IMR-90 (cell line): ENCODE results near the gene TTC1. TPM values are rescaled to one million over a fixed set of nuclear protein-coding genes. Genes with fewer than 3 reads are reported as not detected.

ENCODE experiments used
- ATAC-seq: fragments of 200-7000 bp; cut with Tn5 transposase; 2 replicates; pipeline ENCODE4 v1.9.1; 2020; ENCODE audit warnings: low read depth, mild to moderate bottlenecking, moderate library complexity
- BruUV-seq: library from RNA; stranded (reverse); fragments of 400-500 nt; replicated peaks from 2 replicates; lab custom pipeline; 2021; lab: Mats Ljungman, UMichigan
- CTCF ChIA-PET: fragments of 300-600 bp; formaldehyde crosslinking; extraction: SDS; loops from one replicate; lab custom pipeline; 2021; ENCODE audit warnings: antibody characterized with exemption; lab: Yijun Ruan, JAX
- POLR2A ChIA-PET: fragments of 300-600 bp; sonication (Branson Sonifier 250); formaldehyde crosslinking; loops from one replicate; lab custom pipeline; 2022; ENCODE audit warnings: antibody characterized with exemption; ENCODE audit not compliant: unreplicated experiment; lab: Charles Lee
- DNase-seq: peaks from one replicate; pipeline ENCODE4 v3.0.0; 2013
- H2AFZ ChIP-seq: replicated peaks from 2 replicates; pipeline ENCODE3; 2013; ENCODE audit warnings: low read length, mild to moderate bottlenecking; ENCODE audit not compliant: poor library complexity
- H2AK5ac ChIP-seq: 2 replicates; pipeline ENCODE4 v1.6.1; 2013; ENCODE audit warnings: low read depth, low read length, inconsistent platforms
- H2AK9ac ChIP-seq: replicated peaks from 2 replicates; pipeline ENCODE3; 2013; ENCODE audit warnings: mild to moderate bottlenecking, low read depth, low read length, moderate library complexity; ENCODE audit not compliant: poor library complexity
- H2BK120ac ChIP-seq: 2 replicates; pipeline ENCODE4 v1.6.1; 2013; ENCODE audit warnings: low read depth, low read length, inconsistent platforms
- H2BK15ac ChIP-seq: 3 replicates; pipeline ENCODE4 v1.6.1; 2013; ENCODE audit warnings: low read depth, low read length, inconsistent platforms
- H2BK20ac ChIP-seq: 2 replicates; pipeline ENCODE4 v1.6.1; 2013; ENCODE audit warnings: low read depth, mild to moderate bottlenecking, inconsistent platforms, low read length, moderate library complexity
- H2BK5ac ChIP-seq: 2 replicates; pipeline ENCODE4 v1.6.1; 2013; ENCODE audit warnings: mild to moderate bottlenecking, low read depth, low read length, inconsistent platforms; ENCODE audit not compliant: poor library complexity, severe bottlenecking
- H3K14ac ChIP-seq: replicated peaks from 2 replicates; pipeline ENCODE4 v1.6.1; 2013; ENCODE audit warnings: low read depth, low read length, inconsistent platforms
- H3K18ac ChIP-seq: 2 replicates; pipeline ENCODE4 v1.6.1; 2013; ENCODE audit warnings: low read depth, low read length, control low read depth
- H3K23ac ChIP-seq: 2 replicates; pipeline ENCODE4 v1.6.1; 2013; ENCODE audit warnings: low read depth, low read length, inconsistent platforms
- H3K27ac ChIP-seq: 2 replicates; pipeline ENCODE4 v1.5.1; 2013; ENCODE audit warnings: mild to moderate bottlenecking, control low read depth, low read length; ENCODE audit not compliant: insufficient read depth
- H3K27me3 ChIP-seq: 2 replicates; pipeline ENCODE4 v1.6.1; 2013; ENCODE audit warnings: low read length; ENCODE audit not compliant: control insufficient read depth, insufficient read depth
- H3K36me3 ChIP-seq: 2 replicates; pipeline ENCODE4 v1.6.1; 2013; ENCODE audit warnings: low read length, mixed read lengths; ENCODE audit not compliant: control insufficient read depth, insufficient read depth
- H3K4ac ChIP-seq: 2 replicates; pipeline ENCODE4 v1.6.1; 2013; ENCODE audit warnings: low read depth, low read length, inconsistent platforms
- H3K4me1 ChIP-seq: 2 replicates; pipeline ENCODE4 v1.6.1; 2013; ENCODE audit warnings: low read length, mixed read lengths; ENCODE audit not compliant: control insufficient read depth, insufficient read depth
- H3K4me2 ChIP-seq: 2 replicates; pipeline ENCODE4 v1.6.1; 2013; ENCODE audit warnings: low read depth, mild to moderate bottlenecking, control low read depth, low read length, moderate library complexity
- H3K4me3 ChIP-seq: 2 replicates; pipeline ENCODE4 v1.5.1; 2013; ENCODE audit warnings: low read depth, mild to moderate bottlenecking, control low read depth, low read length, moderate library complexity; ENCODE audit not compliant: insufficient read depth
- H3K56ac ChIP-seq: 2 replicates; pipeline ENCODE4 v1.6.1; 2013; ENCODE audit warnings: low read length, inconsistent platforms; ENCODE audit not compliant: insufficient read depth; ENCODE audit errors: extremely low read depth
- H3K79me1 ChIP-seq, 2 experiments: 2 replicates each; pipeline ENCODE4 v1.6.1; 2013; ENCODE audit warnings: low read length in 2 of 2, inconsistent platforms in 1 of 2, low read depth in 1 of 2
- H3K9ac ChIP-seq: 2 replicates; pipeline ENCODE4 v1.6.1; 2013; ENCODE audit warnings: low read depth, low read length, control low read depth
- H3K9me1 ChIP-seq: 2 replicates; pipeline ENCODE4 v1.6.1; 2013; ENCODE audit warnings: low read length, inconsistent platforms; ENCODE audit not compliant: insufficient read depth
- H3K9me3 ChIP-seq: 2 replicates; pipeline ENCODE4 v1.6.1; 2013; ENCODE audit warnings: low read length; ENCODE audit not compliant: control insufficient read depth, insufficient read depth
- H4K20me1 ChIP-seq: 2 replicates; pipeline ENCODE4 v1.6.1; 2013; ENCODE audit warnings: low read length, inconsistent platforms; ENCODE audit not compliant: insufficient read depth
- H4K5ac ChIP-seq: 2 replicates; pipeline ENCODE4 v1.6.1; 2013; ENCODE audit warnings: mild to moderate bottlenecking, low read depth, low read length, control low read depth
- H4K8ac ChIP-seq, 2 experiments: 2 replicates each; pipeline ENCODE4 v1.6.1; 2013; ENCODE audit warnings: low read depth in 2 of 2, low read length in 2 of 2, control low read depth in 1 of 2, inconsistent platforms in 1 of 2
- H4K91ac ChIP-seq: 2 replicates; pipeline ENCODE4 v1.6.1; 2013; ENCODE audit warnings: low read depth, low read length, inconsistent platforms; ENCODE audit not compliant: insufficient read depth
- CEBPB ChIP-seq: IDR thresholded peaks from 2 replicates; pipeline ENCODE4 v1.6.1; 2012; ENCODE audit warnings: low read depth, low read length, improper control_type of control experiment
- CHD1 ChIP-seq: IDR thresholded peaks from 2 replicates; pipeline ENCODE4 v1.6.1; 2012; ENCODE audit warnings: low read depth, low read length, improper control_type of control experiment
- CTCF ChIP-seq: conservative IDR thresholded peaks from 2 replicates; pipeline ENCODE4 v1.5.1; 2012; ENCODE audit warnings: mild to moderate bottlenecking, low read depth, low read length, improper control_type of control experiment
- MAFK ChIP-seq: IDR thresholded peaks from 2 replicates; pipeline ENCODE4 v1.6.1; 2012; ENCODE audit warnings: low read depth, low read length, improper control_type of control experiment
- MXI1 ChIP-seq: IDR thresholded peaks from 2 replicates; pipeline ENCODE4 v1.6.1; 2012; ENCODE audit warnings: low read depth, mild to moderate bottlenecking, low read length, moderate library complexity, borderline replicate concordance
- NFE2L2 ChIP-seq: fragments of 150-350 bp; IDR thresholded peaks from 2 replicates; pipeline ENCODE4 v1.6.1; 2016; ENCODE audit warnings: low read depth, mild to moderate bottlenecking, low read length
- POLR2A ChIP-seq: IDR thresholded peaks from 2 replicates; pipeline ENCODE4 v1.6.1; 2012; ENCODE audit warnings: mild to moderate bottlenecking, low read depth, low read length
- RFX5 ChIP-seq: IDR thresholded peaks from 2 replicates; pipeline ENCODE4 v1.8.0; 2012; ENCODE audit warnings: low read depth, mild to moderate bottlenecking, low read length, moderate library complexity
- WGBS, 2 experiments: methylation state at CpG; one replicate each; pipeline versions ENCODE4 v1.1.5 to v1.1.7; 2013; ENCODE audit warnings: missing lambda C conversion rate in 2 of 2; ENCODE audit not compliant: insufficient read length in 1 of 2; ENCODE audit errors: extremely low coverage in 2 of 2; 5-methylcytosine and 5-hydroxymethylcytosine counted together
- dilution Hi-C: fragments of 300-500 bp; cut with HindIII; formaldehyde crosslinking; loops from one replicate; pipeline ENCODE4 v1.14.3; 2018; ENCODE audit warnings: low sequenced_read_pairs; ENCODE audit not compliant: unreplicated experiment
- in situ Hi-C: fragments of 300-500 bp; cut with MboI; formaldehyde crosslinking; loops from 3 replicates; pipeline ENCODE4 v1.14.3; 2019; ENCODE audit warnings: low sequenced_read_pairs, inconsistent platforms, mixed read lengths
- intact Hi-C: fragments of 100-400 bp; cut with micrococcal nuclease; formaldehyde crosslinking; loops from 2 replicates; pipeline ENCODE4 v1.10.0; 2022
- polyA plus RNA-seq, 3 experiments: library from polyadenylated mRNA; depleted of rRNA; stranded (reverse); fragments of >200 nt; gene quantifications; 2 replicates each; pipeline ENCODE4 v1.2.3, GENCODE V29; 2012; ENCODE audit warnings: low replicate concordance in 1 of 3
- total RNA-seq: library from RNA; depleted of rRNA; stranded (reverse); fragments of >200 nt; gene quantifications from 2 replicates; pipeline ENCODE4 v1.2.3, GENCODE V29; 2012

Gene TTC1
- total and polyA plus RNA-seq, 2 of the 4 experiments (the other 2 are of a cell fraction) = 23.1 to 41.1 TPM

- no peaks in the 10 kb centered on the region for H3K27me3 ChIP-seq
- 0 out of 2 replicates have a peak overlapping the region, but pooled peaks have one; percentile 72 for H3K56ac ChIP-seq
- no peak overlapping the region for H2BK20ac ChIP-seq
- no peak overlapping the region for H2BK120ac ChIP-seq
- H2AFZ ChIP-seq = no peak overlapping the region
- no peak overlapping the region for H3K4ac ChIP-seq
- H3K18ac ChIP-seq = no peak overlapping the region
- no peak overlapping the region for H2AK5ac ChIP-seq
- peak overlapping the region; percentile 83 for H3K9ac ChIP-seq
- peak overlapping the region; percentile 9 to 78; a peak in 3 of 4 replicates for H4K8ac ChIP-seq
- BruUV-seq = no TSS peak
- no peaks in the 10 kb centered on the region for H4K20me1 ChIP-seq
- H3K23ac ChIP-seq = no peak overlapping the region
- ChIA-PET POLR2A (interaction anchor here (1.4 kb wide), 1 partner anchor 10 kb away, joined by 6 read pairs; no protein-coding TSS in a partner anchor), CTCF (interaction anchor here (0.7 to 1.1 kb wide), 2 partner anchors 11 to 13 kb away, joined by 3 read pairs; no protein-coding TSS in a partner anchor)
- intact Hi-C loops = loop anchor here (1.0 kb wide), 1 partner anchor 34 kb away; no protein-coding TSS in a partner anchor
- H4K5ac ChIP-seq = no peak overlapping the region
- H3K36me3 ChIP-seq = peaks cover 4% of the 10 kb centered on the region; the same call in 1 of the 2 replicates
- H3K14ac ChIP-seq = no peak overlapping the region
- no peak for DNase-seq
- H3K79me1 ChIP-seq = peaks cover 15 to 22% of the 10 kb centered on the region in 2 experiments
- H3K9me3 ChIP-seq = no peaks in the 10 kb centered on the region
- H4K91ac ChIP-seq = no peak overlapping the region
- no peak overlapping the region for H2BK15ac ChIP-seq
- no peak overlapping the region for H2BK5ac ChIP-seq
- no peak overlapping the region for H2AK9ac ChIP-seq
- peak overlapping the region; percentile 77 for H3K4me3 ChIP-seq
- H3K4me2 ChIP-seq = peak overlapping the region; percentile 66
- 3% methylated on average over 3 of the region's 11 CpGs; no CpG with 5 or more reads in 1 of the 2 experiments for WGBS, 2 experiments
- in situ Hi-C loops = no loop called here
- ATAC-seq = no peak; the same call in 1 of the 2 replicates
- no peaks in the 10 kb centered on the region for H3K9me1 ChIP-seq
- dilution Hi-C loops = loop anchor here (25.0 kb wide), 1 partner anchor 353 kb away; the partner anchor contains the start of gene C1QTNF2
- peaks cover 1% of the 10 kb centered on the region for H3K4me1 ChIP-seq
- TF ChIP-seq CEBPB (no peak), RFX5 (no peak), CTCF (no peak), MAFK (no peak), NFE2L2 (no peak), POLR2A (no peak), CHD1 (no peak), MXI1 (no peak)
- H3K27ac ChIP-seq = peak overlapping the region; percentile 25; the same call in 1 of the 2 replicates
Measured at GRCh38 chr5:160009591-160009989, 651 bp downstream of the TTC1 start.
